Measurements from ENCODE around the gene MRPL1. TPM values are rescaled to one million over a fixed set of nuclear protein-coding genes. Genes with fewer than 3 reads are reported as not detected.
"Not testable (repeated sequence)": the region's sequence is repeated elsewhere in the genome, so short reads cannot be mapped to it uniquely, and the experiment has no call there.

Gene MRPL1
- total RNA-seq, 1 donor from 2014 or later, result 31.7 TPM

DNA sequence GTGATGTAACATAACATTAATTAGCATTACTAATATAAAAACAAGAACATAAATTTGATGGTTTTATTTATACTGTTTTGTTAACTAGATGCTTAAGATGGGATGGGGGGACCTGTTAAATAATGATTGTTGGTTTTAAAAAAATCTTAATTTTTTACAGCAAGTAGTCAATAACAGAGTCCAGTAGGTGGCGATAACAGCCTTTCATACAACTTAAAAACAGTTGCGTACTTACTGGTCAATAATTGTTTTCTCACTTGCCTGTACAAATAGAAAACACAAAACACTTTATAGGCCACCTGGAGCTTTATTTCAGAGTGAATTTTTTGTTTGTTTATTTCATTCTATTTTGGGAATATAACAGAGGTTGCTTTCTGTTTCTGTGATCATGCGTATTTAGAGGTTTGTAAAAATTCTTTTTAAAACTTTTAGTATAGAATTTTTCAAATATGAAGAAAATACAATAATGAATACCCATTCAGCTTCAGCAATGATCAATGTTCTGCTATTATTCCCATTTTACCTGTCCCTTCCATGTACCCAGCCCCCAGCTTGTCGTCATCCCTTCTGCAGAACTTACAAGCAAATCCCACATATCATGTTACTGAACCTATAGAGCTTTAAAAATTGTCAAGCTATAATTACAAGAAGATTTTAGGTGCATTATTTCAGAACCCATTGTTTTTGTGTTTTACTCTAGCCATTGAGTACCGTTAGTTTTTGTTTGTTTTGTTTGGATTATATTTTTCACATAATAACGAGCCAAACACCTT is 97.1 kb downstream of the MRPL1 start:
- H3K36me3 Mint-ChIP-seq (ENCODE audit: low read depth), result peaks cover 7% of the 10 kb centered on the region
- no peaks in the 10 kb centered on the region for H3K27me3 Mint-ChIP-seq
- CTCF ChIA-PET, result interaction anchor here (0.9 to 1.4 kb wide), 3 partner anchors 37 to 963 kb away, joined by 3 to 6 read pairs (median 3); no protein-coding TSS in a partner anchor
- intact Hi-C loops (cut with micrococcal nuclease), result loop anchor here (1.0 to 5.0 kb wide), 3 partner anchors 653 to 964 kb away; no protein-coding TSS in a partner anchor
- DNase-seq (no peak), ATAC-seq (ENCODE audit: low read depth) (no peak)
- H3K4me3 Mint-ChIP-seq, result no peak overlapping the region
- no peaks in the 10 kb centered on the region for H3K9me3 Mint-ChIP-seq
- TF ChIP-seq, protein P1, sequence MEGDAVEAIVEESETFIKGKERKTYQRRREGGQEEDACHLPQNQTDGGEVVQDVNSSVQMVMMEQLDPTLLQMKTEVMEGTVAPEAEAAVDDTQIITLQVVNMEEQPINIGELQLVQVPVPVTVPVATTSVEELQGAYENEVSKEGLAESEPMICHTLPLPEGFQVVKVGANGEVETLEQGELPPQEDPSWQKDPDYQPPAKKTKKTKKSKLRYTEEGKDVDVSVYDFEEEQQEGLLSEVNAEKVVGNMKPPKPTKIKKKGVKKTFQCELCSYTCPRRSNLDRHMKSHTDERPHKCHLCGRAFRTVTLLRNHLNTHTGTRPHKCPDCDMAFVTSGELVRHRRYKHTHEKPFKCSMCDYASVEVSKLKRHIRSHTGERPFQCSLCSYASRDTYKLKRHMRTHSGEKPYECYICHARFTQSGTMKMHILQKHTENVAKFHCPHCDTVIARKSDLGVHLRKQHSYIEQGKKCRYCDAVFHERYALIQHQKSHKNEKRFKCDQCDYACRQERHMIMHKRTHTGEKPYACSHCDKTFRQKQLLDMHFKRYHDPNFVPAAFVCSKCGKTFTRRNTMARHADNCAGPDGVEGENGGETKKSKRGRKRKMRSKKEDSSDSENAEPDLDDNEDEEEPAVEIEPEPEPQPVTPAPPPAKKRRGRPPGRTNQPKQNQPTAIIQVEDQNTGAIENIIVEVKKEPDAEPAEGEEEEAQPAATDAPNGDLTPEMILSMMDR (IDR thresholded peaks at IDR 0.05), result peak; percentile 73
- POLR2A ChIA-PET, result no interaction called here
- H3K27ac Mint-ChIP-seq, result no peak overlapping the region
- H3K4me1 Mint-ChIP-seq, result no peaks in the 10 kb centered on the region

DNA sequence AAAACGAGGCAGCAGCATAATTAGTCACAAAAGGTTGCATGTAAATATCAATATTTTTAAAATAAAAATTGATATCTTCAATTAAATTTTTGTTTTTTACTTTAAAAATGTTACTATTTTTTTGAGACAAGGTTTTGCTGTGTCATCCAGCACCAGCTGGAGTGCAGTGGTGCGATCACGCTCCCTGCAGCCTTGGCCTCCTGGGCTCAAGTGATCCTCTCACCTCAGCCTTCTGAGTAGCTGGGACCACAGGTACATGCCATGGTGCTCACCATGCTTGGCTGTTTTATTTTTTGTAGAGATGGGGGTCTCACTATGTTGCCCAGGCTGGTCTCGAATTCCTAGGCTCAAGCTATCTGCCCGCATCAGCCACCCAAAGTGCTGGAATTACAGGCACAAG is 97.7 kb downstream of the MRPL1 start:
- Mint-ChIP-seq H3K27me3 (no peaks in the 10 kb centered on the region), H3K36me3 (ENCODE audit: low read depth) (peaks cover 4% of the 10 kb centered on the region), H3K4me3 (no peak overlapping the region), H3K27ac (no peak overlapping the region), H3K4me1 (no peaks in the 10 kb centered on the region), H3K9me3 (no peaks in the 10 kb centered on the region)
- DNase-seq (no peak), ATAC-seq (ENCODE audit: low read depth) (no peak)
- intact Hi-C loops (cut with micrococcal nuclease), result no loop called here
- CTCF ChIA-PET, result interaction anchor here (0.9 to 1.4 kb wide), 3 partner anchors 36 to 962 kb away, joined by 3 to 6 read pairs (median 3); no protein-coding TSS in a partner anchor
- POLR2A ChIA-PET, result no interaction called here
- TF ChIP-seq, protein P1 (IDR thresholded peaks at IDR 0.05), result no peak

DNA sequence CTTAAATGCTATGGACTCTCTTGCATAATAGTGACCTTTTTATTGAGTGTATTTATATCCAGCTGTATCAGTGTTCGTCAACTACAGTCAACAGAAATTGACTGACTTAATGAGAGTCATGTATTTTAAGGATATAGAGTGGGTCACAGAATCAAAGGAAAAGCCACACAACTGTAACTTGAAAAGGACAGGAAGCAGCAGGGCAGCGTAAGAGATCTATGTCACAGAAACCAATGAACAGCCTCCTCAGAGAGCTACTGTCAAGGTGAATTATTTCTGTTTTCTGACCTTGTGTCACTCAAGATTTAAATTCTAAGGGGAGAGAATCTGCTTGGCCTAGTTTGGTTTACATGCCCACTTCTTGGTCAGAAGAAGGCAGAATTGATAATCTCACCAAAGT is 100.4 kb downstream of the MRPL1 start:
- no peaks in the 10 kb centered on the region for H3K9me3 Mint-ChIP-seq
- H3K4me3 Mint-ChIP-seq, result no peak overlapping the region
- H3K27ac Mint-ChIP-seq, result no peak overlapping the region
- intact Hi-C loops (cut with micrococcal nuclease), result no loop called here
- no peak for DNase-seq
- ATAC-seq (ENCODE audit: low read depth), result no peak
- no peaks in the 10 kb centered on the region for H3K4me1 Mint-ChIP-seq
- CTCF ChIA-PET, result no interaction called here
- POLR2A ChIA-PET, result no interaction called here
- H3K27me3 Mint-ChIP-seq, result peaks cover 2% of the 10 kb centered on the region
- TF ChIP-seq, protein P1 (IDR thresholded peaks at IDR 0.05), result no peak
- no peaks in the 10 kb centered on the region for H3K36me3 Mint-ChIP-seq (ENCODE audit: low read depth)

DNA sequence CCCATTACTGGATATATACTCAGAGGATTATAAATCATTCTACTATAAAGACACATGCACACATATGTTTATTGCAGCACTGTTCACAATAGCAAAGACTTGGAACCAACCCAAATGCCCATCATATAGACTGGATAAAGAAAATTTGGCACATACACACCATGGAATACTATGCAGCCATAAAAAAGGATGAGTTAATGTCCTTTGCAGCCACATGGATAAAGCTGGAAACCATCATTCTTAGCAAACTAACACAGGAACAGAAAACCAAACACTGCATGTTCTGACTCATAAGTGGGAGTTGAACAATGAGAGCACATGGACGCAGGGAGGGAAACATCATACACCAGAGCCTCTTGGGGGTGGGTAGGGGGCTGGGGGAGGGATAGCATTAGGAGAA is 111.0 kb downstream of the MRPL1 start:
- H3K27ac Mint-ChIP-seq; ATAC-seq (ENCODE audit: low read depth); POLR2A ChIA-PET; DNase-seq; H3K4me3 Mint-ChIP-seq; CTCF ChIA-PET; H3K4me1 Mint-ChIP-seq; intact Hi-C loops (cut with micrococcal nuclease); H3K9me3 Mint-ChIP-seq; H3K27me3 Mint-ChIP-seq; H3K36me3 Mint-ChIP-seq (ENCODE audit: low read depth): not testable (repeated sequence)

DNA sequence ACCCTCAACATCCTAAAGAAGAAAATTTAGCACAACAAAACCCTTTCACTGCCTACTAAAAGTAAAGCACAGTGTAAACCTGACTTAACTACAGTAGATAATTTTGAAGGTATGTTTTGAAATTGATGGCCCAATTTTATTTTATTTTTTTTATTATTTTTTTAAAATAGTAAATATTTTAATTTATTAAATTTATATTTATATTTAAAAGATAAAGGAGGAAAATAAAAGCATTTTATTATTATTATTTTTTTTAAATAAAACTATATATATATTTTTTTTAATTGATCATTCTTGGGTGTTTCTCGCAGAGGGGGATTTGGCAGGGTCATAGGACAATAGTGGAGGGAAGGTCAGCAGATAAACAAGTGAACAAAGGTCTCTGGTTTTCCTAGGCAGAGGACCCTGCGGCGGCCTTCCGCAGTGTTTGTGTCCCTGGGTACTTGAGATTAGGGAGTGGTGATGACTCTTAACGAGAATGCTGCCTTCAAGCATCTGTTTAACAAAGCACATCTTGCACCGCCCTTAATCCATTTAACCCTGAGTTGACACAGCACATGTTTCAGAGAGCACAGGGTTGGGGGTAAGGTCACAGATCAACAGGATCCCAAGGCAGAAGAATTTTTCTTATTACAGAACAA is 120.4 kb downstream of the MRPL1 start:
- H3K27ac Mint-ChIP-seq; H3K9me3 Mint-ChIP-seq; H3K27me3 Mint-ChIP-seq; POLR2A ChIA-PET; intact Hi-C loops (cut with micrococcal nuclease); ATAC-seq (ENCODE audit: low read depth); CTCF ChIA-PET; DNase-seq; H3K36me3 Mint-ChIP-seq (ENCODE audit: low read depth); H3K4me3 Mint-ChIP-seq; H3K4me1 Mint-ChIP-seq: not testable (repeated sequence)

DNA sequence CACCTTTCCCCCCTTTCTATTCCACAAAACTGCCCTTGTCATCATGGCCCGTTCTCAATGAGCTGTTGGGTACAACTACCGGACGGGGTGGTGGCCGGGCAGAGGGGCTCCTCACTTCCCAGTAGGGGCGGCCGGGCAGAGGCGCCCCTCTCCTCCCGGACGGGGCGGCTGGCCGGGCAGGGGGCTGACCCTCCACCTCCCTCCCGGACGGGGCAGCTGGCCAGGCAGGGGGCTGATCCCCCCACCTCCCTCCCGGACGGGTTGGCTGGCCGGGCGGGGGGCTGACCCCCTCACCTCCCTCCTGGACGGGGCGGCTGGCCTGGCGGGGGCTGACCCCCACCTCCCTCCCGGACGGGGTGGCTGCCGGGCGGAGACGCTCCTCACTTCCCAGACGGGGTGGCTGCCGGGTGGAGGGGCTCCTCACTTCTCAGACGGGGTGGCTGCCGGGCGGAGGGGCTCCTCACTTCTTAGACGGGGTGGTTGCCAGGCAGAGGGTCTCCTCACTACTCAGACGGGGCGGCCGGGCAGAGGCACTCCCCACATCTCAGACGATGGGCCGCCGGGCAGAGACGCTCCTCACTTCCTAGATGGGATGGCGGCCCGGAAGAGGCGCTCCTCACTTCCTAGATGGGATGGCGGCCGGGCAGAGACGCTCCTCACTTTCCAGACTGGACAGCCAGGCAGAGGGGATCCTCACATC is 121.1 kb downstream of the MRPL1 start:
- CTCF ChIA-PET; H3K4me3 Mint-ChIP-seq; DNase-seq; POLR2A ChIA-PET; H3K4me1 Mint-ChIP-seq; ATAC-seq (ENCODE audit: low read depth); H3K36me3 Mint-ChIP-seq (ENCODE audit: low read depth); H3K9me3 Mint-ChIP-seq; intact Hi-C loops (cut with micrococcal nuclease); H3K27ac Mint-ChIP-seq; H3K27me3 Mint-ChIP-seq: not testable (repeated sequence)
